ENCODE measurements around the gene GALNT1. TPM values are rescaled to one million over a fixed set of nuclear protein-coding genes. Genes with fewer than 3 reads are reported as not detected.

The GALNT1 gene
- total RNA-seq, 1 experiment from 2014 or later = 77.9 TPM

GRCh38 chr18:35692866-35693265 lies 111.3 kb downstream of the GALNT1 start:
- H4K91ac ChIP-seq (ENCODE audit: insufficient read length, low read depth, low read length) = no peak overlapping the region
- H3T11ph ChIP-seq (ENCODE audit: low read length) = no peak overlapping the region
- no peaks in the 10 kb centered on the region for H3K79me1 ChIP-seq (ENCODE audit: insufficient read depth, low read depth, low read length, poor library complexity, severe bottlenecking)
- no peaks in the 10 kb centered on the region for H3K4me1 Mint-ChIP-seq
- no peaks in the 10 kb centered on the region for H3K79me2 ChIP-seq (ENCODE audit: insufficient read depth, low read length)
- no peak overlapping the region for H4K8ac ChIP-seq (replicated peaks; ENCODE audit: insufficient read length, low read depth, low read length)
- no peak overlapping the region for H2BK15ac ChIP-seq (ENCODE audit: low read depth, low read length)
- H3K4me2 ChIP-seq (ENCODE audit: insufficient read depth, insufficient read length, low read length) = no peak overlapping the region
- no peak overlapping the region for H2BK120ac ChIP-seq (ENCODE audit: low read depth, low read length, poor library complexity, severe bottlenecking)
- H3K4me3 Mint-ChIP-seq = no peak overlapping the region
- TF ChIP-seq, protein P1, sequence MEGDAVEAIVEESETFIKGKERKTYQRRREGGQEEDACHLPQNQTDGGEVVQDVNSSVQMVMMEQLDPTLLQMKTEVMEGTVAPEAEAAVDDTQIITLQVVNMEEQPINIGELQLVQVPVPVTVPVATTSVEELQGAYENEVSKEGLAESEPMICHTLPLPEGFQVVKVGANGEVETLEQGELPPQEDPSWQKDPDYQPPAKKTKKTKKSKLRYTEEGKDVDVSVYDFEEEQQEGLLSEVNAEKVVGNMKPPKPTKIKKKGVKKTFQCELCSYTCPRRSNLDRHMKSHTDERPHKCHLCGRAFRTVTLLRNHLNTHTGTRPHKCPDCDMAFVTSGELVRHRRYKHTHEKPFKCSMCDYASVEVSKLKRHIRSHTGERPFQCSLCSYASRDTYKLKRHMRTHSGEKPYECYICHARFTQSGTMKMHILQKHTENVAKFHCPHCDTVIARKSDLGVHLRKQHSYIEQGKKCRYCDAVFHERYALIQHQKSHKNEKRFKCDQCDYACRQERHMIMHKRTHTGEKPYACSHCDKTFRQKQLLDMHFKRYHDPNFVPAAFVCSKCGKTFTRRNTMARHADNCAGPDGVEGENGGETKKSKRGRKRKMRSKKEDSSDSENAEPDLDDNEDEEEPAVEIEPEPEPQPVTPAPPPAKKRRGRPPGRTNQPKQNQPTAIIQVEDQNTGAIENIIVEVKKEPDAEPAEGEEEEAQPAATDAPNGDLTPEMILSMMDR (conservative IDR thresholded peaks at IDR 0.05) = no peak
- H3K9ac ChIP-seq (ENCODE audit: extremely low read depth, insufficient read length, low read length) = no peak overlapping the region
- no peak overlapping the region for H3K23ac ChIP-seq (ENCODE audit: insufficient read length, low read depth, low read length)
- H3K56ac ChIP-seq (ENCODE audit: insufficient read length, low read depth, low read length) = no peak overlapping the region
- no peaks in the 10 kb centered on the region for H3K23me2 ChIP-seq (ENCODE audit: insufficient read length, low read depth, low read length, poor library complexity, severe bottlenecking)
- H2BK20ac ChIP-seq (ENCODE audit: low read depth, low read length, poor library complexity, severe bottlenecking) = no peak overlapping the region
- no peak overlapping the region for H2AK5ac ChIP-seq (ENCODE audit: insufficient read length, low read length)
- no peaks in the 10 kb centered on the region for H3K9me3 Mint-ChIP-seq
- no peak overlapping the region for H3K27ac ChIP-seq (ENCODE audit: insufficient read length, low read depth, low read length)
- no peak for DNase-seq
- WGBS (ENCODE audit: extremely low coverage, insufficient read length, low lambda C conversion rate) = 100% methylated on average over 2 of the region's 3 CpGs
- H2AFZ ChIP-seq (ENCODE audit: low read length) = no peak overlapping the region
- H3K4me1 ChIP-seq (ENCODE audit: insufficient read depth, low read length) = no peaks in the 10 kb centered on the region
- H3K18ac ChIP-seq (ENCODE audit: insufficient read length, low read depth, low read length) = no peak overlapping the region
- no peak overlapping the region for H3K14ac ChIP-seq (ENCODE audit: insufficient read depth, low read length)
- H4K5ac ChIP-seq (ENCODE audit: insufficient read length, low read depth, low read length) = no peak overlapping the region
- no peaks in the 10 kb centered on the region for H4K20me1 ChIP-seq (ENCODE audit: control insufficient read depth, insufficient read depth, insufficient read length)
- no peaks in the 10 kb centered on the region; a peak in 1 of 7 replicates for H3K36me3 Mint-ChIP-seq (ENCODE audit: insufficient read depth in 1 of 3, low read depth in 3 of 3)
- no peak overlapping the region for H2BK12ac ChIP-seq (ENCODE audit: insufficient read length, low read depth, low read length)
- H3K27me3 Mint-ChIP-seq (ENCODE audit: low read depth) = no peaks in the 10 kb centered on the region
- no peaks in the 10 kb centered on the region for H3K9me3 ChIP-seq (ENCODE audit: control insufficient read depth, low read depth, low read length)
- no peaks in the 10 kb centered on the region for H3K27me3 ChIP-seq (ENCODE audit: insufficient read depth, low read length)
- no peak overlapping the region for H2BK5ac ChIP-seq (ENCODE audit: insufficient read length, low read length)
- no peak overlapping the region for H3K27ac Mint-ChIP-seq
- H3K4ac ChIP-seq (ENCODE audit: low read depth, low read length) = no peak overlapping the region
